Ishikawa (cell line): ENCODE results near the gene TBC1D5.

Experiments used
- CEBPB ChIP-seq: IDR thresholded peaks from 2 replicates; pipeline ENCODE4 v1.6.1; 2012
- CREB1 ChIP-seq: IDR thresholded peaks from 2 replicates; pipeline ENCODE4 v1.6.1; 2012; ENCODE audit warnings: low read depth
- EGR1 ChIP-seq: IDR thresholded peaks from 2 replicates; pipeline ENCODE4 v1.6.1; 2012
- EP300 ChIP-seq: IDR thresholded peaks from 2 replicates; pipeline ENCODE4 v1.6.1; 2012; ENCODE audit warnings: borderline replicate concordance
- FOXM1 ChIP-seq: IDR thresholded peaks from 2 replicates; pipeline ENCODE4 v1.6.1; 2012; ENCODE audit warnings: low read depth, borderline replicate concordance
- MAX ChIP-seq: IDR thresholded peaks from 2 replicates; pipeline ENCODE4 v1.6.1; 2012
- NFIC ChIP-seq: IDR thresholded peaks from 2 replicates; pipeline ENCODE4 v1.6.1; 2012
- RAD21 ChIP-seq: IDR thresholded peaks from 2 replicates; pipeline ENCODE4 v1.6.1; 2012; ENCODE audit warnings: low read depth
- REST ChIP-seq: IDR thresholded peaks from 2 replicates; pipeline ENCODE4 v1.6.1; 2012; ENCODE audit warnings: low read depth, mild to moderate bottlenecking
- TAF1 ChIP-seq: IDR thresholded peaks from 2 replicates; pipeline ENCODE4 v1.6.1; 2012; ENCODE audit warnings: low read depth, mild to moderate bottlenecking
- TCF12 ChIP-seq: IDR thresholded peaks from 2 replicates; pipeline ENCODE4 v1.6.1; 2012; ENCODE audit warnings: low read depth
- TEAD4 ChIP-seq: IDR thresholded peaks from 2 replicates; pipeline ENCODE4 v1.6.1; 2012
- USF1 ChIP-seq: IDR thresholded peaks from 2 replicates; pipeline ENCODE4 v1.6.1; 2012
- YY1 ChIP-seq: IDR thresholded peaks from 2 replicates; pipeline ENCODE4 v1.6.1; 2012; ENCODE audit warnings: low read depth
- ZBTB7A ChIP-seq: IDR thresholded peaks from 2 replicates; pipeline ENCODE4 v1.6.1; 2012; ENCODE audit warnings: low read depth

Gene TBC1D5

GRCh38 chr3:17579289-17580031, 163.0 kb downstream of the TBC1D5 start:
- TF ChIP-seq TAF1, result no peak
- no peak for TF ChIP-seq RAD21
- TF ChIP-seq EP300, result no peak
- no peak for TF ChIP-seq REST
- no peak for TF ChIP-seq FOXM1
- no peak for TF ChIP-seq CEBPB
- no peak for TF ChIP-seq TEAD4
- no peak for TF ChIP-seq ZBTB7A

GRCh38 chr3:17577796-17578520, 164.5 kb downstream of the TBC1D5 start:
- TF ChIP-seq TCF12, result no peak
- TF ChIP-seq RAD21, result no peak
- TF ChIP-seq USF1, result no peak
- no peak for TF ChIP-seq TAF1

GRCh38 chr3:17573396-17573795, 169.0 kb downstream of the TBC1D5 start:
- TF ChIP-seq NFIC, result no peak
- TF ChIP-seq ZBTB7A, result no peak
- no peak for TF ChIP-seq TEAD4
- TF ChIP-seq TAF1, result no peak
- no peak for TF ChIP-seq EGR1
- no peak for TF ChIP-seq TCF12
- TF ChIP-seq EP300, result no peak

GRCh38 chr3:17571686-17572085, 170.7 kb downstream of the TBC1D5 start:
- TF ChIP-seq TCF12 (no peak), RAD21 (no peak), CEBPB (no peak), EP300 (no peak), YY1 (no peak), ZBTB7A (no peak), REST (no peak), FOXM1 (no peak), USF1 (no peak), CREB1 (no peak), MAX (no peak), TAF1 (no peak), NFIC (no peak), EGR1 (no peak), TEAD4 (no peak)

GRCh38 chr3:17562845-17563244, 179.6 kb downstream of the TBC1D5 start:
- no peak for TF ChIP-seq ZBTB7A
- TF ChIP-seq EP300, result no peak
- no peak for TF ChIP-seq NFIC
- no peak for TF ChIP-seq RAD21
- no peak for TF ChIP-seq MAX
- no peak for TF ChIP-seq FOXM1
- no peak for TF ChIP-seq CEBPB
- no peak for TF ChIP-seq TAF1
- no peak for TF ChIP-seq YY1
- no peak for TF ChIP-seq CREB1
- no peak for TF ChIP-seq EGR1
- TF ChIP-seq USF1, result no peak
- TF ChIP-seq TEAD4, result no peak
- TF ChIP-seq TCF12, result no peak
